Activated T-cell treated with anti-CD3 and anti-CD28 coated beads, Interleukin-2, amount 50 U/mL, for 72 hours (primary cell): ENCODE measurements around the gene OR10X1. TPM values are rescaled to one million over a fixed set of nuclear protein-coding genes. Genes with fewer than 3 reads are reported as not detected.

Experiments
- ATAC-seq, 2 donors: fragments of 150-1000 bp; cut with Tn5 transposase; replicated peaks in 1 of 2; 2 replicates each; pipeline ENCODE4 v1.10.0; 2021; ENCODE audit warnings: moderate library complexity in 2 of 2, mild to moderate bottlenecking in 1 of 2
- DNase-seq, 2 donors: peaks; one replicate each; pipeline ENCODE4 v3.0.0; 2021 to 2022; ENCODE audit warnings: mixed read lengths in 1 of 2
- H3K27ac Mint-ChIP-seq: one replicate; pipeline ENCODE4 v1.8.0; 2022; ENCODE audit warnings: mild to moderate bottlenecking, moderate library complexity, mixed read lengths
- H3K27me3 Mint-ChIP-seq: one replicate; pipeline ENCODE4 v1.8.0; 2022; ENCODE audit warnings: low read depth, mixed read lengths
- H3K36me3 Mint-ChIP-seq, 2 donors: one replicate each; pipeline ENCODE4 v1.8.0; 2022; ENCODE audit warnings: mixed read lengths in 2 of 2, mild to moderate bottlenecking in 1 of 2; ENCODE audit not compliant: insufficient read depth in 2 of 2
- H3K4me1 Mint-ChIP-seq: one replicate; pipeline ENCODE4 v1.8.0; 2022; ENCODE audit warnings: low read depth, mixed read lengths
- H3K4me3 Mint-ChIP-seq, 2 donors: one replicate each; pipeline ENCODE4 v1.8.0; 2022; ENCODE audit warnings: mild to moderate bottlenecking in 2 of 2, mixed read lengths in 2 of 2, moderate library complexity in 2 of 2
- H3K9me3 Mint-ChIP-seq, 2 donors: one replicate each; pipeline ENCODE4 v1.8.0; 2022; ENCODE audit warnings: mixed read lengths in 2 of 2
- total RNA-seq, 2 donors: library from RNA; stranded (reverse); gene quantifications; one replicate each; pipeline ENCODE4 v1.2.3, GENCODE V29; 2022

Gene OR10X1
- not detected for total RNA-seq

- ATAC-seq (no peak), DNase-seq (no peak)
- H3K4me3 Mint-ChIP-seq: no peak within 1 kb of the TSS
- H3K4me1 Mint-ChIP-seq: no peaks in the 10 kb centered on the region
- H3K9me3 Mint-ChIP-seq: no peaks in the 10 kb centered on the region
- peaks cover 12% of the 10 kb centered on the region for H3K27me3 Mint-ChIP-seq
- H3K36me3 Mint-ChIP-seq: no peaks in the 10 kb centered on the region
- H3K27ac Mint-ChIP-seq: no peak within 1 kb of the TSS
These were observed at the start of gene OR10X1 for GRCh38 chr1:158579733-158580132. OR10X1 (minus strand) TSS chr1:158579899; CDS start chr1:158579899, 0 bp downstream.

- Mint-ChIP-seq H3K27ac (no peak overlapping the region), H3K4me1 (no peaks in the 10 kb centered on the region), H3K4me3 (no peak overlapping the region), H3K9me3 (no peaks in the 10 kb centered on the region), H3K36me3 (no peaks in the 10 kb centered on the region), H3K27me3 (peaks cover 4% of the 10 kb centered on the region)
- ATAC-seq (no peak), DNase-seq (no peak)
These were observed 34.1 kb upstream of the OR10X1 start for GRCh38 chr1:158613764-158614163.

GRCh38 chr1:158611916-158612315 is 32.2 kb upstream of the OR10X1 start:
- no peak for ATAC-seq
- no peak overlapping the region for H3K4me3 Mint-ChIP-seq

GRCh38 chr1:158607296-158607695 is 27.6 kb upstream of the OR10X1 start:
- H3K9me3 Mint-ChIP-seq: no peaks in the 10 kb centered on the region
- no peaks in the 10 kb centered on the region for H3K4me1 Mint-ChIP-seq
- no peaks in the 10 kb centered on the region for H3K27me3 Mint-ChIP-seq
- no peak for DNase-seq
- H3K36me3 Mint-ChIP-seq: no peaks in the 10 kb centered on the region
- no peak overlapping the region for H3K4me3 Mint-ChIP-seq
- no peak overlapping the region for H3K27ac Mint-ChIP-seq
- ATAC-seq: no peak

More at GRCh38 chr1:158611916-158612315, 32.2 kb upstream of the OR10X1 start:
- no peaks in the 10 kb centered on the region for H3K9me3 Mint-ChIP-seq
- no peak for DNase-seq
- peaks cover 4% of the 10 kb centered on the region for H3K27me3 Mint-ChIP-seq
- no peaks in the 10 kb centered on the region for H3K4me1 Mint-ChIP-seq
- no peak overlapping the region for H3K27ac Mint-ChIP-seq
- H3K36me3 Mint-ChIP-seq: no peaks in the 10 kb centered on the region

GRCh38 chr1:158604968-158605367 is 25.3 kb upstream of the OR10X1 start, which contains the start of gene OR10Z1:
OR10Z1 (plus strand) TSS chr1:158605268; CDS start chr1:158606439, 1,171 bp downstream.
- no peak within 1 kb of the TSS for H3K4me3 Mint-ChIP-seq
- no peak within 1 kb of the TSS for H3K27ac Mint-ChIP-seq
- ATAC-seq: no peak
- no peak for DNase-seq
- H3K27me3 Mint-ChIP-seq: no peaks in the 10 kb centered on the region
- no peaks in the 10 kb centered on the region for H3K36me3 Mint-ChIP-seq
- no peaks in the 10 kb centered on the region for H3K9me3 Mint-ChIP-seq
- H3K4me1 Mint-ChIP-seq: no peaks in the 10 kb centered on the region

GRCh38 chr1:158600735-158601134 is 21.0 kb upstream of the OR10X1 start:
- no peaks in the 10 kb centered on the region for H3K27me3 Mint-ChIP-seq
- DNase-seq (no peak), ATAC-seq (no peak)
- no peaks in the 10 kb centered on the region for H3K4me1 Mint-ChIP-seq
- no peak overlapping the region for H3K27ac Mint-ChIP-seq
- peaks cover 0 to 5% of the 10 kb centered on the region in 2 donors for H3K36me3 Mint-ChIP-seq
- no peak overlapping the region for H3K4me3 Mint-ChIP-seq
- peaks cover 9 to 12% of the 10 kb centered on the region in 2 donors for H3K9me3 Mint-ChIP-seq

- DNase-seq (no peak), ATAC-seq (no peak)
- Mint-ChIP-seq H3K4me3 (no peak overlapping the region), H3K9me3 (peaks cover 4 to 7% of the 10 kb centered on the region in 2 donors), H3K27ac (no peak overlapping the region), H3K36me3 (peaks cover 0 to 5% of the 10 kb centered on the region in 2 donors), H3K27me3 (no peaks in the 10 kb centered on the region), H3K4me1 (no peaks in the 10 kb centered on the region)
These were observed 7.2 kb upstream of the OR10X1 start for GRCh38 chr1:158586942-158587341.

- H3K27me3 Mint-ChIP-seq: peaks cover 4% of the 10 kb centered on the region
These were observed 4.3 kb upstream of the OR10X1 start for GRCh38 chr1:158583962-158584361.

GRCh38 chr1:158577561-158577960 is 2.1 kb downstream of the OR10X1 start:
- ATAC-seq (no peak), DNase-seq (no peak)
- Mint-ChIP-seq H3K36me3 (no peaks in the 10 kb centered on the region), H3K27ac (no peak overlapping the region), H3K9me3 (no peaks in the 10 kb centered on the region), H3K4me3 (no peak overlapping the region), H3K27me3 (peaks cover 17% of the 10 kb centered on the region), H3K4me1 (no peaks in the 10 kb centered on the region)

More at GRCh38 chr1:158583962-158584361, 4.3 kb upstream of the OR10X1 start:
- DNase-seq (no peak), ATAC-seq (no peak)
- Mint-ChIP-seq H3K4me3 (no peak overlapping the region), H3K27ac (no peak overlapping the region), H3K9me3 (peaks cover 2 to 5% of the 10 kb centered on the region in 2 donors), H3K36me3 (peaks cover 0 to 3% of the 10 kb centered on the region in 2 donors), H3K4me1 (no peaks in the 10 kb centered on the region)

- Mint-ChIP-seq H3K27me3 (peaks cover 40% of the 10 kb centered on the region), H3K9me3 (peaks cover 0 to 4% of the 10 kb centered on the region in 2 donors), H3K4me1 (no peaks in the 10 kb centered on the region), H3K4me3 (no peak overlapping the region), H3K36me3 (peaks cover 0 to 2% of the 10 kb centered on the region in 2 donors), H3K27ac (no peak overlapping the region)
- DNase-seq (no peak), ATAC-seq (no peak)
These were observed 7.5 kb downstream of the OR10X1 start for GRCh38 chr1:158572226-158572625.

GRCh38 chr1:158570480-158570879 is 9.2 kb downstream of the OR10X1 start, which contains the start of gene OR6P1:
OR6P1 (minus strand) TSS chr1:158570580; CDS start chr1:158563604, 6,976 bp downstream.
- H3K27ac Mint-ChIP-seq: no peak within 1 kb of the TSS
- H3K4me1 Mint-ChIP-seq: no peaks in the 10 kb centered on the region
- H3K9me3 Mint-ChIP-seq: peaks cover 0 to 4% of the 10 kb centered on the region in 2 donors
- DNase-seq (no peak), ATAC-seq (no peak)
- H3K27me3 Mint-ChIP-seq: peaks cover 39% of the 10 kb centered on the region
- no peak within 1 kb of the TSS for H3K4me3 Mint-ChIP-seq
- H3K36me3 Mint-ChIP-seq: peaks cover 0 to 2% of the 10 kb centered on the region in 2 donors

- Mint-ChIP-seq H3K36me3 (peaks cover 0 to 2% of the 10 kb centered on the region in 2 donors), H3K27ac (no peak overlapping the region), H3K9me3 (peaks cover 0 to 4% of the 10 kb centered on the region in 2 donors), H3K27me3 (peaks cover 26% of the 10 kb centered on the region), H3K4me3 (no peak overlapping the region), H3K4me1 (no peaks in the 10 kb centered on the region)
- DNase-seq: no peak
- no peak for ATAC-seq
These were observed 15.1 kb downstream of the OR10X1 start for GRCh38 chr1:158564608-158565007.

GRCh38 chr1:158563853-158564252 is 15.8 kb downstream of the OR10X1 start:
- Mint-ChIP-seq H3K4me3 (no peak overlapping the region), H3K36me3 (peaks cover 0 to 2% of the 10 kb centered on the region in 2 donors), H3K9me3 (peaks cover 0 to 4% of the 10 kb centered on the region in 2 donors), H3K27me3 (peaks cover 26% of the 10 kb centered on the region), H3K27ac (no peak overlapping the region), H3K4me1 (no peaks in the 10 kb centered on the region)
- DNase-seq (no peak), ATAC-seq (no peak)

- no peak for DNase-seq
- H3K9me3 Mint-ChIP-seq: no peaks in the 10 kb centered on the region
- no peaks in the 10 kb centered on the region for H3K4me1 Mint-ChIP-seq
- no peak overlapping the region for H3K27ac Mint-ChIP-seq
- peaks cover 15% of the 10 kb centered on the region for H3K27me3 Mint-ChIP-seq
- ATAC-seq: no peak
- no peak overlapping the region for H3K4me3 Mint-ChIP-seq
- no peaks in the 10 kb centered on the region for H3K36me3 Mint-ChIP-seq
These were observed 20.0 kb downstream of the OR10X1 start for GRCh38 chr1:158559696-158560095.
